ENCODE results near the gene LRRC66. TPM values are rescaled to one million over a fixed set of nuclear protein-coding genes. Genes with fewer than 3 reads are reported as not detected.

Gene LRRC66
- total and polyA plus RNA-seq, 4 donors: 0.05 to 0.25 TPM; not detected in 2

GRCh38 chr4:51995647-51996220, 24.4 kb downstream of the LRRC66 start:
- TF ChIP-seq, protein P1, sequence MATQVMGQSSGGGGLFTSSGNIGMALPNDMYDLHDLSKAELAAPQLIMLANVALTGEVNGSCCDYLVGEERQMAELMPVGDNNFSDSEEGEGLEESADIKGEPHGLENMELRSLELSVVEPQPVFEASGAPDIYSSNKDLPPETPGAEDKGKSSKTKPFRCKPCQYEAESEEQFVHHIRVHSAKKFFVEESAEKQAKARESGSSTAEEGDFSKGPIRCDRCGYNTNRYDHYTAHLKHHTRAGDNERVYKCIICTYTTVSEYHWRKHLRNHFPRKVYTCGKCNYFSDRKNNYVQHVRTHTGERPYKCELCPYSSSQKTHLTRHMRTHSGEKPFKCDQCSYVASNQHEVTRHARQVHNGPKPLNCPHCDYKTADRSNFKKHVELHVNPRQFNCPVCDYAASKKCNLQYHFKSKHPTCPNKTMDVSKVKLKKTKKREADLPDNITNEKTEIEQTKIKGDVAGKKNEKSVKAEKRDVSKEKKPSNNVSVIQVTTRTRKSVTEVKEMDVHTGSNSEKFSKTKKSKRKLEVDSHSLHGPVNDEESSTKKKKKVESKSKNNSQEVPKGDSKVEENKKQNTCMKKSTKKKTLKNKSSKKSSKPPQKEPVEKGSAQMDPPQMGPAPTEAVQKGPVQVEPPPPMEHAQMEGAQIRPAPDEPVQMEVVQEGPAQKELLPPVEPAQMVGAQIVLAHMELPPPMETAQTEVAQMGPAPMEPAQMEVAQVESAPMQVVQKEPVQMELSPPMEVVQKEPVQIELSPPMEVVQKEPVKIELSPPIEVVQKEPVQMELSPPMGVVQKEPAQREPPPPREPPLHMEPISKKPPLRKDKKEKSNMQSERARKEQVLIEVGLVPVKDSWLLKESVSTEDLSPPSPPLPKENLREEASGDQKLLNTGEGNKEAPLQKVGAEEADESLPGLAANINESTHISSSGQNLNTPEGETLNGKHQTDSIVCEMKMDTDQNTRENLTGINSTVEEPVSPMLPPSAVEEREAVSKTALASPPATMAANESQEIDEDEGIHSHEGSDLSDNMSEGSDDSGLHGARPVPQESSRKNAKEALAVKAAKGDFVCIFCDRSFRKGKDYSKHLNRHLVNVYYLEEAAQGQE (IDR thresholded peaks at IDR 0.05): no peak
- TF ChIP-seq FOXA1 (IDR thresholded peaks at IDR 0.05) (no peak), GABPA (IDR thresholded peaks at IDR 0.05 in 1 of 2, conservative IDR thresholded peaks at IDR 0.05 in 1 of 2) (no peak), NR2F2 (IDR thresholded peaks at IDR 0.05) (no peak), YY1 (IDR thresholded peaks at IDR 0.05) (no peak), ZBTB33 (IDR thresholded peaks at IDR 0.05) (no peak), HNF4G (IDR thresholded peaks at IDR 0.05) (no peak), HNF4A (conservative IDR thresholded peaks at IDR 0.05) (no peak), FOXA2 (IDR thresholded peaks at IDR 0.05) (no peak), CTCF (IDR thresholded peaks at IDR 0.05; ENCODE audit: low read depth, low read length, missing input control) (no peak), EGR1 (IDR thresholded peaks at IDR 0.05; ENCODE audit: low read depth in 2 of 2) (no peak), JUND (IDR thresholded peaks at IDR 0.05) (no peak), SP1 (IDR thresholded peaks at IDR 0.05) (no peak)
- TF ChIP-seq, protein P2, sequence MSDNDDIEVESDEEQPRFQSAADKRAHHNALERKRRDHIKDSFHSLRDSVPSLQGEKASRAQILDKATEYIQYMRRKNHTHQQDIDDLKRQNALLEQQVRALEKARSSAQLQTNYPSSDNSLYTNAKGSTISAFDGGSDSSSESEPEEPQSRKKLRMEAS (IDR thresholded peaks at IDR 0.05): no peak
- no peaks in the 10 kb centered on the region for H3K36me3 ChIP-seq (ENCODE audit: control insufficient read depth in 4 of 4, insufficient read depth in 3 of 4, low read depth in 1 of 4, low read length in 3 of 4)
- no peaks in the 10 kb centered on the region for H3K27me3 ChIP-seq (ENCODE audit: control insufficient read depth in 4 of 4, insufficient read depth in 4 of 4, low read length in 3 of 4)
- H3K27ac ChIP-seq (ENCODE audit: low read depth in 1 of 2, low read length in 2 of 2): no peak overlapping the region
- H3K4me1 ChIP-seq (ENCODE audit: control insufficient read depth in 4 of 4, insufficient read depth in 4 of 4, low read length in 3 of 4): peaks cover 0 to 14% (median 8%) of the 10 kb centered on the region in 4 donors
- no peaks in the 10 kb centered on the region for H3K9me3 ChIP-seq (ENCODE audit: control insufficient read depth in 4 of 4, low read length in 3 of 4)
- no peak overlapping the region for H3K9ac ChIP-seq (ENCODE audit: low read depth in 1 of 2, low read length in 2 of 2)
- H3K4me3 ChIP-seq (ENCODE audit: low read depth in 1 of 3, low read length in 3 of 3): no peak overlapping the region
- DNase-seq (ENCODE audit: low spot score): no peak
- 84% methylated on average over 20 of the region's 20 CpGs for WGBS

GRCh38 chr4:51965862-51966261, 54.3 kb downstream of the LRRC66 start:
- Histone ChIP-seq H3K4me3 (ENCODE audit: low read depth in 1 of 3, low read length in 3 of 3) (no peak overlapping the region), H3K27ac (ENCODE audit: low read depth in 1 of 2, low read length in 2 of 2) (no peak overlapping the region), H3K9me3 (ENCODE audit: control insufficient read depth in 4 of 4, low read length in 3 of 4) (no peaks in the 10 kb centered on the region), H3K36me3 (ENCODE audit: control insufficient read depth in 4 of 4, insufficient read depth in 3 of 4, low read depth in 1 of 4, low read length in 3 of 4) (no peaks in the 10 kb centered on the region), H3K4me1 (ENCODE audit: control insufficient read depth in 4 of 4, insufficient read depth in 4 of 4, low read length in 3 of 4) (no peaks in the 10 kb centered on the region), H3K9ac (ENCODE audit: low read depth in 1 of 2, low read length in 2 of 2) (no peak overlapping the region), H3K27me3 (ENCODE audit: control insufficient read depth in 4 of 4, insufficient read depth in 4 of 4, low read length in 3 of 4) (no peaks in the 10 kb centered on the region)
- 95% methylated on average over 1 of the region's 1 CpG for WGBS
- DNase-seq (ENCODE audit: low spot score): no peak
- TF ChIP-seq, protein P1 (IDR thresholded peaks at IDR 0.05): no peak
- TF ChIP-seq FOXA2 (IDR thresholded peaks at IDR 0.05) (no peak), ATF3 (IDR thresholded peaks at IDR 0.05) (no peak), HNF4A (conservative IDR thresholded peaks at IDR 0.05) (no peak), NR2F2 (IDR thresholded peaks at IDR 0.05) (no peak), RAD21 (IDR thresholded peaks at IDR 0.05) (no peak), JUND (IDR thresholded peaks at IDR 0.05) (no peak), FOXA1 (IDR thresholded peaks at IDR 0.05) (no peak), GABPA (IDR thresholded peaks at IDR 0.05 in 1 of 2, conservative IDR thresholded peaks at IDR 0.05 in 1 of 2) (no peak), YY1 (IDR thresholded peaks at IDR 0.05) (no peak)

All from liver (tissue), 9 donors.